NCI-H146 treated with DMSO at 0.1 percent for 48 hours (cell line): ENCODE results near the gene NEDD4L.
A peak's percentile ranks its signal among the peaks of the same experiment; 100 is the strongest.
"Not testable (repeated sequence)": the region's sequence is repeated elsewhere in the genome, so short reads cannot be mapped to it uniquely, and the experiment has no call there.

Experiments used
- DNase-seq: peaks from one replicate; lab custom pipeline; 2025; ENCODE audit not compliant: unreplicated experiment; lab: John Stamatoyannopoulos, UW

The NEDD4L gene

DNA sequence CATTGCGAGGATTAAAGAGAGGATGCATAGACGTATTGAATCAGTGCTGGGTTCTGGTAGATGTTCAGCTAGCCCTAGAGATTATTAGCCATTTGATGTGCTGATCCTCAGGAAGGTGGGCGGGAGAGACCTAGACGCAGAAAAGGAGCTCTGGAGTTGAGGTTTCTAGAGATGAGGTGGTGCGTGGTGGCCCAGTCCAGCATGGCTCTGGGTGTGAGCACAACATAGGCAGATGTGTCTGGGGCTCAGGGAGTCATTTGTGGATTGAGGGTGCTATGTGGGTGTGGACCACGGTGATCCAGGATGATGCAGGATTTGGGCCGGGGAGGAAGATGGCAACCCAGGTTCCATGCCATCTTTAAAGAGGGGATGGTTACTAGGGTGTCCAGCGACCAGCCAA is 102.1 kb downstream of the NEDD4L start:
- no peak for DNase-seq

DNA sequence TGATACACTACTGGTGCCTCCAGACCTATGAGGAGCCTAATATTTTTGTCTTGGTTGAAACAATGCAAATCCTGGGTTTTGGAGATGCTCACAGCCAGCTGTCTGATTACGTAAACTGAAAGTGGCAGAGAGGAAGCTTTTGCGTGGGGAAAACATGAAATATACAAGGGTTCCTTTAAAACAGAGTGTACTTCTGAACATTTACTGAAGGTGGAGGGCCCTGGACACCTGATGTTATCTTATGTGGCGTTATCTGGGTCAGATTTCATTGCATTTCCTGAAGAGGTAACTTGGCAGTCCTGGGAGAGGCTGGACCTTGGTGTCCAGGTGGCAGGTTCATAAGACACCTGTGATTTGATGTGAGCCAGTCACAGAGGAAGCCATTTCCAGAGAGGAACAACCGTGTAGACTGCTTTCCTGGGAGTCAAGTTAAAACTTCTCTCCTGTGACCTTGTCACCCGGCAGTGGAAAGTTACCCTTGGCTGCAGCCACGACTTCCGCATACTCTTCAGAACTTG is 105.0 kb downstream of the NEDD4L start:
- peak; percentile 71 for DNase-seq

DNA sequence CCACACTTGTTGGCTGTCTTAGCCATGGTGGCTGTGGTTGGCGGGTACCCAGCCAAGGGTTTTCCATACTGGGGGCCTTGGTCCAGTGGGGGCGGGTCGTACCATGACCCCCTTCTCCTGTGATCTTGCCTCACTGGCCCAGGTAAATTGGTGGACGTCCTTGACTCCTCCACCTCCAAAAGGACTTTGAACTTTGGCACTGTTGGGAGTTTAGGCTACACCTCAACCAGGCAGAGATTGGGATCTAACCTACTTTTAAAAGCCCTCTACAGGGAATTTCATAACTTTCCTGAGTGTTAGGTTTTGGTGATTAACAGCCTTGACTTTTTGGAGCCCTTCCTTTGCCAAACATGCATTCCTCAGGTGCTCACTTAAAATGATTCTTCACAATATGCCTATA is 106.7 kb downstream of the NEDD4L start:
- no peak for DNase-seq

DNA sequence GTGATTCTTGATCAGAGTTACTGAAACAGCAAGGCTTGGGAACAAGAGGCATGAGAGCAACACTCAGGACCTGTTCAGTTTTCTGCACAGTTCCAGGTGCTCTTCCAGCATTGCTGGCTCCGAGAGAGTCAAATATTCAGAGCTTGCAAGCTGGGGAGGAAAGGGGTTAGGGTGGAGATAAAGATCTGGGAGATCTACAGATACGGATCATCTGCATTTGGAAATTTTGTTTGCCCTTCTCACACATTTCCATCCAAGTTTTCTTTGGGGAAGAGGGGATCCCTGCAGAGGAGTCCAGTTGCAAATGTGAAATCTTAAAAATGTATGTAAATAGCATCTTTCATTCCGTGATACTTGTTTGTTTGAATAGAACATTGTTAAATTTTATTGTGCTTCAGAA is 108.2 kb downstream of the NEDD4L start:
- no peak for DNase-seq

DNA sequence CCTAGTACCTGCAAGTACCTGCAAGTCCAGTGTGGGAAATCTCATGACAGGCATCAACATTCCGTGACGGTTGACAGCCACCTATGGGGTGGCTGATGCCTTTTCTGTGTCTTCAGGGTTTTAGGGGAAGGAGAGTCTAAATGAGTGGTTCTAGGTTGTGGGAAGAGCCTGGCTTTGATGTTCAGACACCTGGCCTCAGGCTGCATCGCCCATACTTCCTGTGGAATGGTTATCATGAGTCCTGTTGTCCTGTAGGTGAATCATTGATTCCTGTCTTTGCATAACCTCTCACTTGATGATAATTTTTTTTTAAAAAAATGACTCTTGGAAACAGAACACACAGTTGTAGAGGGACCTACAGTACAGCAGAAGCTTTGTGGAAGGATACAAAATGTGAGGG is 108.9 kb downstream of the NEDD4L start:
- DNase-seq = no peak

DNA sequence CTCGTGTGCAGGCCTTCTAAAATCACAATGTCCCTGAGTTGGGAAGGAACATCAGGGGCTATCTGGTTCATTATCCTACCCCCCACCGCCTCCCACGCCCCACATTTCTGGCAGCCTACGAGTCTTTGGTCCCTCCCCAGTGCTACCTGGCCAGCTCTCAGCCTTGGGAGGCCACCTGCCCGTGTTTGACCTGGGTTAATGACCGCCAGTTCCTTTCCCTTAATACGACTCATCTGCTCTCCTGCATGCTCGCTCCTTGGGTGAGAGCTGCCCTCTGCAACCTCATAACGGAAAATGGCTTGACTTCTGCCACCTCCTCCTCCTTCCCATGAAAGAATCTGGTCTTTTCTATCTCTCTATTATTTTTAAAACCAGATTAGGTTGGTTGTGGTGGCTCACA is 112.5 kb downstream of the NEDD4L start:
- DNase-seq = no peak

DNA sequence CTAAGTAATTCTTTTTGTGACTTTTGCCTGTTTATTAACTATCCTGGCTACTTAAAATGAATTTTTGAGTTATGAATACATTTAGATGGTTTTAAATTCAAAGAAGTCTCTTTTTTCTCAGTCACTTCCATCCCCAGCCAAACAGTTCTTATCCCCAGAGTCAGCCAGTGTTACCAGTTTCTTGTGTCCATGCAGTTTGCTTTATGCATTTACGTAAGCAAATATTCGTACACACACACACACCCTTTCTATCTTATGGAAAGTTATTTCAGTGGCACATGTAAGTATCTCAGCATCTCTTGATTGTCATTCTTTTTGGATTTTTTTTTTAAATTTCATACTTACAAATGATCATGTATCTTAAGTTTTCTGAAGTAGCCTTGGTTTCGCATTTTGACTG is 113.2 kb downstream of the NEDD4L start:
- no peak for DNase-seq

DNA sequence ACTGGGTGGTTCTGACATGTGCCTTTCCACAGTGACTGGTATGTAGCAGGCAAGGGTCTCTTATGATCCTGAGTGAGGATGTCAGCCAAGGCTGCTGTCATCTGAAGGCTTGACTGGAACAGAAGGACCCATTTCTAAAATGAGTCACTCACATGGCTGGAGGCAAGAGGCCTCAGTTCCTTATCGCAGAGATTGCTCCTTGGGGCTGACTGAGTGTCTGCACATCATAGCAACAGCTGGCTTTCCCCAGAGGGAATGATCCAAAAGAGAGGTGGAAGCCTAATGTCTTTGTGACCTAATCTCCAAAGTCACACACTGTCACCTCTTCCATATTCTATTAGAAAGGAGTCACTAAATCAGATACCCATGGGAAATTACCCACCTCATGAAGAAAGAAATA is 114.0 kb downstream of the NEDD4L start:
- no peak for DNase-seq

DNA sequence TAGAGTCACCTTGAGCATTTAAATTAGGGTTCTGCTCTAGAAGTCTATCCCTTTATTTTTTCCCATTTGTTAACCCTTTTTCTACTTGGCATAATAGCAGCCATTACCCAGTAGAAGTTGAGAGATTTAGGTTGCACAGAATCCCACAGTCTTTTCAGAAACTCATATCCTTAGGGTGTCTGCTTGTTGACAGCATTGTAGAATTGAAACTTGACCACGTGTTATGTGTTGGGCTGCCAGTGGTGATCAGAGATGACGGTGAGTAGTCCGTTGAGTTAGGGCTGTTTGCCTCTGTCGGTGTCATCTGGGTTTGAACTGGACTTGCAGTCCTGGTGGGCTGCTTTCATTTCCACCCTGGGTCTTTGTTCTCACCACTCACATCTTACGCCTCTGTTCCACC is 114.4 kb downstream of the NEDD4L start:
- no peak for DNase-seq

DNA sequence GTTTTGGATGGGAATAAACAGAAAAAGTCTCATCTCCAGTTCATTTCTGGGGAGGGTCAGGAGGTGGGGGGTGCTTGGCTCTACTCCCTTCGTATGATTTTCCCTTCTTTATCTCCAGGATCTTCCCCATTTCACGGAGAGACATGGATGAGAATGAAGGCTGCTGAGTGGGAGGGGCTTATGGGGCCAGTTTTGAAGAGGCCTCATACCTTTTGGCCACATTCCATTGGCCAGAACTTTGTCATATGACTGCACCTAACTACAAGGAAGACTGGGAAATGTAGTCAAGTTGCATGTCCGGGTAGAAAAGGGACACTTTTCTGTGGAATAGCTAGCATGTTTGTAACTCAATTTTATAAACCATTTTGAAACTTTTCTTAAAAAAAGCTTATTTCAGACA is 117.6 kb downstream of the NEDD4L start:
- DNase-seq = no peak

DNA sequence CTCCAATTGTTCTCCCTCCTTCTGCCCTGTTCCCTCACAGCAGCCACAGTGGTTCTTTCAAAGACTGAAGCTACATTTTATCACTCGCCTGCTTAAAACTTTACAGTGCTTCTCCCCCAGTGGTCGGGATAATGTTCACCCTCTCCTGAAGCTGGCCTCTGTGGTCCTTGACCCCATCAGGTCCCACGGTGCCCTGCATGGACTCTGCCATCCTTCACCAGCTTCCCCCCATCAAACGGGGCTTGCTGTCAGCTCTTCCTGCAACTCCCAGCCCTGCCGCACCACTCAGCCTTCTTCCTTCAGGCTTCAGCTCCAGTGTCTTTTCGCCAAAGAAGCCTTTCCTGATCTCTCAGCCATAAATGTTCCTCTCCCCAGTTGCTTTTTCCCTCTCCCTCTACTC is 118.1 kb downstream of the NEDD4L start:
- no peak for DNase-seq

DNA sequence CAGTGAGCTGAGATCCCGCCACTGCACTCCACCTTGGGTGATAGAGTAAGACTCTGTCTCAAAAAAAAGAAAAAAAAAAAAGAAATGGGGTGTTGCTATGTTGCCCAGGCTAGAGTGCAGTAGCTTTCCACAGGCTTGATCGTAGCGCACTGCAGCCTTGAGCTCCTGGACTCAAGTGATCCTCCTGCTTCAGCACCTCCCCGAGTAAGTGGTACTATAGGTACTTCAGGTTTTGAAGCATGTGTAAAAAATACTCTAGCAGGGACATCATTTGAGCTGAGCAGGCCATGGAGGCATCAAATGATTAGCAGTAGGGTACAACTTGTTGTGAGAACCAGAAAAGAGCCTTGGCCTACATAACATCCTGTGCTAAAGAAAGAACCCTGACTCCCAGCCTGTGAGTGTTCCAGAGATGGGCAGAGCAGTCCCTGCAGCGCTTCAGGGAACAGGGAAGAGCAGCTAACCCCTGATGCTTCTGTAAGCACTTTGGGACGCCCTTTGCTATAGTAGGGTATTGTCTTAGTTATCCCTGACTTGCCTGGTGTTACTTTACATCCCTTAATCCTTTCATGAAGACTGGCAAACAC is 119.1 kb downstream of the NEDD4L start:
- DNase-seq = no peak

DNA sequence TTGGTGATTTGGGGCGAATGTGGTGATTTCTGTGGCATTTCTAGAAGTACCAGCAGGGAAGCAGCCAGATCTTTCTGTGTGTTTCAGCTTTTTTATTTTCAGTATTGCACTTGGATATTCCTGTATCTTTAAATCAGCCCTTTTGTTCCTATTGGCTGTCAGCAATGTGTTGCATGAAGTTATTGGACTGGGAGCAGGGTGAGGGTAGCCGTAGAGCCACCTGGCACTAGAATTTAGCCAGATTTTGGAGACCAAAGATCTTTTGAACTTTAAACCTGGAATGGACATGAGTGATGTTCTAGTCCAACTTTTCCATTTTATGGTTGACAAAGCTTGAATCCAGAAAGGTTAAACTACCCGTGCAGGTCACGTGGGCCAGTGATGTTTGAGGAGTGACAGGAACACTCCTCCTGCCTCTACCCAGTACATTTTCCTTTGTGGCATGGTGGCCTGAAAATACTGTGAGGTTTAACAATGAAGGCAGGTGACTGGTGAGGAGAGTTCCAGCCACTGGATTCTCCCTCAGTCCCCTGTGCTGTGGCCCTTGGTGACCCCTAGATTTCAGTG is 122.3 kb downstream of the NEDD4L start:
- DNase-seq = no peak

DNA sequence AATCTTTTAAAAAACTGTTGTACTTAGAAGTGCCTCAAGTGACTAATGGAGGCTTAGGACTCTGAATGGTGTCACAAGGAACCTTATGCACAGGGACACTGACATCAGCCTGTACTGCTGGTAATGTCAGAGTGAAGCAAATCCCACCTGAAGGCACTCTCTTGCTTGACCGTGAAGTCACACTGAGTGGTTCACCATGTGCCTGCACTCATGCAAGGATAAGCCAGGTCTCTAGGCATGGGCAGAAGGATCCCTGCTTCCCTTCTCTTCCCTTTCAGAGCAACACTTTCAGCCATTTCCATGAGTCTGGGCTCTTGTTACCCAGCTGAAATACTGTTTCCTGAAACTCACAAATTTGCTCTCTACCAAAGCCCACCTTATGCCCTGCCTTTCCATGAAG is 123.0 kb downstream of the NEDD4L start:
- no peak for DNase-seq

DNA sequence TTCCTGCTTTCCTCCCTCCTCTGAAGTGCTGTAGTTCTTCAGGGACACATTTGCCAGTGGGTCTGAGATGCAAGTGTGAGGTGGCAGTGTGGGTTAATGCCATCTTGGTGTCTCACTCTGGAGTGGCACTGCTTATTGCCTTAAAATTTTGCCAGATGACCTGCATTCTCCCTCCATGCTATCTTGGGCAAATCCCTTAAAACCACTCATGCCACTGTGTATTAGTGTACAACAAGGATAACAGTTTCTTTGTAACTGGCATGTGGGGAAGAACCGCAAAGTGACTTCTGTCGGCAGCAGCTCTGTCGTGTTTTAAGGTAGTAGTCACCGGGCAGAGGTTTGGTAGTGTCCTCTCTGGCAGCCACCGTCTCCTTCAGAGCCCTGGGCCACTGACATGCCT is 124.2 kb downstream of the NEDD4L start:
- DNase-seq = no peak

DNA sequence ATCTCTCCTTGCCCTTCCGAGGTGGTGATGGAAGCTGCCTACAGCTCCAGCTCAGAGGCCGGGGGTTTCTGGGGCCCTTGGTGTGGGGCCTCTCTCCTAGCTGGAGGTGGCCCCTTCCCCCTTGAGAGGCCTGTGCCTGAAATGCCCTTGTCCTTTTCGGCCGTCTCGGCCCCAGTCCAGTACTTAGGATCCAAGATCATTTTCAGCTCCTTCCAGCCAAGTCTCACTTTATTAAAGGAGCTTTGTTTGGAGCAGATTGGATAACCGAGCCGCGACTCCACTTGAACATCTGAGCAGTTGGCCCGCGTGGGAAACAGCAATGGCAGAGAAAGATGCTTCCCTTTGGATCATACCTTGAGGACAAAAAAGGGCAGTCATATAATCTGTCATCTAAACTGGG is 125.0 kb downstream of the NEDD4L start:
- no peak for DNase-seq

DNA sequence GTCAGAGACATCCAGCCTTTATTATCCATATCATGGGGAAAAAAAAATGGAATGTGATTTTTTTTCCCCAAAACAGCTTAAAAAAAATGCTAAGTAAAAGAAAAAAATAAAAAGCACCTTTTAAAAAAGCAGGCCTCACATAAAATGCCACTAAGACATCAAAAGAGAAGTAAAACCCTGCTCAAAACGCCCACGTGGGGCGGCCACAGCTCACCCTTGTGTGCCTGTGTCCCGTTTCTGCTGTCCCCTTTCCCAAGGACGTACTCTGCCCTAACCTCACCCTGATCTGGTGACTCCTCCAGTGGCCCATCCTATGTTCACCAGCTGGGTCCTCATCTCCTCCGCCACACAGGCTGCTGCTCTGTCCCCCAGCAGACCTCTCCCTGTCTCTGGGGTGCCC is 125.4 kb downstream of the NEDD4L start:
- no peak for DNase-seq

DNA sequence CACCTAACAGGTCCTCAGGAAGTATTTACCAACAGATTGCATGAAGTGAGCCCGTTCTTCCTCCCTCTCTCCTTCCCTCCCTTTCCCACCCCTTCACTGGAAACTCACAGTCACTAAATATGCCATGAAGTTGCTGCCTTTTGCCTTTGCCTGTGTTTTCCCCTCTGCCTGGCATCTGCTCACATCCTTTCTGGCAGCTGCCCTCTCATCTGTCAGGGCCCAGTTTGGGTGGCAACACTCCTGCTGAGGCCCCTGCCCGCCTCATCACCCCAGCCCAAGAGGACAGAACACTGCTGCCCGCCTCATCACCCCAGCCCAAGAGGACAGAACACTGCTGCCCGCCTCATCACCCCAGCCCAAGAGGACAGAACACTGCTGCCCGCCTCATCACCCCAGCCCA is 126.0 kb downstream of the NEDD4L start:
- not testable (repeated sequence) for DNase-seq

DNA sequence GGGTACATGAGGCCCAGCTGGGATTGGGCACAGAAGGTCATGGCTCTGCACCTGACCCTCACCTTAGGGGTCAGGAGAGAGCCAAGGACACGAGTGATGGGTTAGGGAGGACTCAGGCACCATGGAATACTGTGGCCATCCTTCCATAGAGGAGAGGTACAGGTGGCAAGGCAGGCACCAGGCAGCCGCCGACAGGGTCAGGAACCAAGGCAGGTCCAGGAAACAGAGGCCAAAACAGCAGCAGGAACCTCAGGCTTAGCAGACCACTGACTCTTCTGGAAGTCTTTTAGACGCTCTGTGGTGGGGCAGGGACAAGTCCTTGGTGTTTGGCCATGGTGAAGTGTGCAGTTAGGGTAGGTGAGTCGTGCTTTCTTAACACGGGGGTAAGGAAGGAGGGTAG is 128.0 kb downstream of the NEDD4L start:
- DNase-seq = no peak

DNA sequence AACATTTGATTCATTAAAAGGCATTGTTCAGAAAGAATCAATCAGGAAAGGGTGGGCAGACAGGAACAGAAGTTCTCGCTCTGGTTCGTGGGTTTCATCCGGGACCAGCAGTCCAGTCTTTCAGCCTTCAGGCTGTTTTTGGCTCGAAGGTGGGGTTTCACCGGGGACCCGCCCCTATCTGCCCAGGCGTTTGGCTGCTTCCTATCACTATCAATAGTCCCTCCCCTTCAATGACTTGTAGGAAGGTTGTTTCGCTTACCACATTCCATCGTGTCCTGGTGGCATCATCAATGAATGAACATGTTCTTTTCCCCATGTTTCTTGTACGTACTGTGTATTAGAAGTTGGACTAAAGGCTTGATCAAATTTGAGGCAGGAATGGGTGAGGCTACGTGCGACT is 130.3 kb downstream of the NEDD4L start:
- no peak for DNase-seq

DNA sequence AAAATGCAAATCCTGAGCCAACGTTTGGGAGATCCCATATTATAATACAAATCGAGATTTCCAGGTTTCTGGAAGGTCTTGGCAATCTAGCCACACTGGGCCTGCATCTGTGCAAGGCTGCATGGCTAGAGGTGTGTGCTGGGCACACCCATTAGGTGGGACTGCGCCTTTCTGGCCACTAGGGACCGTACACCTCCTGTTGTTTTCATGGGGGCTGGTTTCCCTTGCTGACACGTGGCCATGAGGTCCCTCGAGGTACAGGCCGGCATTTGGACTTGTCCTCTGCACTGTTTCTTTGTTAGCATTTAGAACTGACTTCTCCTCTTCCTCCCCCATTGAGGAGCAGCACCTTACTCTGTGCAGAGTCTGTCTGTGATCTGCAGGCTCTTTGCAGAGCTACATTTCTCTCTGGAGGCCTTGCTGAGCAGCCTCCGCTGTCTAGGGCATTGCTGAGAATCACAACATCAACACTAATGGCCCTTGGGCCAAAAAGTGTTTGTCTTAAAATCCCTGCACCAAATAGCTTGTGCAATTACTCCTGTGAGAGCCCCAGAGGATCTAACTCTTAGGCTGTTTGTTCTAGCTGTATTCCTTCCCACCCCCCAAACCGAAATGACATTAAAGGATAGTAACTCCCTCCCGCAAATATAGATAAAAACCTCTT is 131.2 kb downstream of the NEDD4L start:
- no peak for DNase-seq

DNA sequence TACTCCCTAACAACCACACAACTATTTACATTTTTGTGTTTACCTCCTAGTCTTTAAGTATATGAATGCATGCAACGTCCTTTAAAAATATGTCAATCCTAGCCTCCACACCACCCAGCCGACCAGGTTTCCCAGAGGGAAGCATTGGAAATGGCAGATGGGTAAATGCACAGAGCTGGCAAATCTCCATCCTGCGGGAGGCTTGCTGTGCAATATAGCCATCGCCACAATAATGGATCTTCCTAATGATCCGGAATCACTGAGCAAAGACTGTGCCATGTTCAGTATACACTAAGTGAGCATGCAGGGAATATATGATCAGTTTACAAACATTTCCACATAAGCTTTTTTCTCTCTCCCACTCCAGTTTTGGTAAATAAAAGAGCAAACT is 131.8 kb downstream of the NEDD4L start:
- DNase-seq = no peak
